HepG2 (cell line): ENCODE data around the gene DYRK1B.
"Not testable (repeated sequence)": the region's sequence is repeated elsewhere in the genome, so short reads cannot be mapped to it uniquely, and the experiment has no call there.

ENCODE experiments used
- CEBPB ChIP-seq: IDR thresholded peaks from 2 replicates; pipeline ENCODE4 v1.6.1; 2011; ENCODE audit warnings: low read depth, low read length, improper control_type of control experiment, borderline replicate concordance
- HDAC6 ChIP-seq: fragments of 200-600 bp; sonication (generic); IDR thresholded peaks from 2 replicates; pipeline ENCODE4 v1.7.0; 2017; ENCODE audit warnings: mild to moderate bottlenecking, antibody characterized with exemption, low read length, low read depth
- HNRNPLL ChIP-seq: fragments of 200-400 bp; formaldehyde crosslinking; IDR thresholded peaks from 2 replicates; pipeline ENCODE4 v1.6.1; 2017; ENCODE audit warnings: mild to moderate bottlenecking, low read depth, low read length; ENCODE audit not compliant: poor library complexity, severe bottlenecking
- NFRKB ChIP-seq: fragments of 450-650 bp; IDR thresholded peaks from 2 replicates; pipeline ENCODE4 v1.6.1; 2017
- NR1H2 ChIP-seq: sonication (generic); formaldehyde crosslinking; IDR thresholded peaks from 2 replicates; pipeline ENCODE4 v1.8.1; 2022; ENCODE audit warnings: low read depth, missing genetic modification reagents, borderline replicate concordance
- SKIL ChIP-seq: sonication (generic); formaldehyde crosslinking; IDR thresholded peaks from 2 replicates; pipeline ENCODE4 v1.8.0; 2022; ENCODE audit warnings: missing genetic modification reagents, mild to moderate bottlenecking, moderate library complexity, borderline replicate concordance
- ZBTB44 ChIP-seq: sonication (generic); formaldehyde crosslinking; IDR thresholded peaks from 2 replicates; pipeline ENCODE4 v1.4.0; 2020; ENCODE audit warnings: missing genetic modification reagents
- ZHX2 ChIP-seq, 2 experiments: sonication (generic) in 1 of 2; formaldehyde crosslinking in 1 of 2; IDR thresholded peaks; 2 replicates each; pipeline versions ENCODE4 v1.6.1 to v1.9.0; 2014 to 2022; ENCODE audit warnings: antibody characterized with exemption in 1 of 2, borderline replicate concordance in 1 of 2, inconsistent platforms in 1 of 2, low read depth in 1 of 2, missing genetic modification reagents in 1 of 2
- ZNF335 ChIP-seq: sonication (generic); formaldehyde crosslinking; IDR thresholded peaks from 2 replicates; pipeline ENCODE4 v1.4.0; 2020; ENCODE audit warnings: missing genetic modification reagents

- not testable (repeated sequence) for TF ChIP-seq HDAC6; SKIL; NFRKB; CEBPB; NR1H2 (CRISPR knock-in tag); HNRNPLL; ZBTB44 (CRISPR knock-in tag); ZNF335; ZHX2 (IDR thresholded peaks at IDR 0.05; ENCODE audit: low read depth); ZHX2 (CRISPR knock-in tag; IDR thresholded peaks at IDR 0.05; ENCODE audit: borderline replicate concordance)
Observed at GRCh38 chr19:39879796-39880195, 45.8 kb upstream of the DYRK1B start.
